UCSD-AML1 (cell line): Measurements from ENCODE around the gene H3-3A.
"Not testable (repeated sequence)": the region's sequence is repeated elsewhere in the genome, so short reads cannot be mapped to it uniquely, and the experiment has no call there.

Source experiments
- DNase-seq: peaks from one replicate; lab custom pipeline; 2025; ENCODE audit not compliant: unreplicated experiment; lab: John Stamatoyannopoulos, UW

The H3-3A gene

DNA sequence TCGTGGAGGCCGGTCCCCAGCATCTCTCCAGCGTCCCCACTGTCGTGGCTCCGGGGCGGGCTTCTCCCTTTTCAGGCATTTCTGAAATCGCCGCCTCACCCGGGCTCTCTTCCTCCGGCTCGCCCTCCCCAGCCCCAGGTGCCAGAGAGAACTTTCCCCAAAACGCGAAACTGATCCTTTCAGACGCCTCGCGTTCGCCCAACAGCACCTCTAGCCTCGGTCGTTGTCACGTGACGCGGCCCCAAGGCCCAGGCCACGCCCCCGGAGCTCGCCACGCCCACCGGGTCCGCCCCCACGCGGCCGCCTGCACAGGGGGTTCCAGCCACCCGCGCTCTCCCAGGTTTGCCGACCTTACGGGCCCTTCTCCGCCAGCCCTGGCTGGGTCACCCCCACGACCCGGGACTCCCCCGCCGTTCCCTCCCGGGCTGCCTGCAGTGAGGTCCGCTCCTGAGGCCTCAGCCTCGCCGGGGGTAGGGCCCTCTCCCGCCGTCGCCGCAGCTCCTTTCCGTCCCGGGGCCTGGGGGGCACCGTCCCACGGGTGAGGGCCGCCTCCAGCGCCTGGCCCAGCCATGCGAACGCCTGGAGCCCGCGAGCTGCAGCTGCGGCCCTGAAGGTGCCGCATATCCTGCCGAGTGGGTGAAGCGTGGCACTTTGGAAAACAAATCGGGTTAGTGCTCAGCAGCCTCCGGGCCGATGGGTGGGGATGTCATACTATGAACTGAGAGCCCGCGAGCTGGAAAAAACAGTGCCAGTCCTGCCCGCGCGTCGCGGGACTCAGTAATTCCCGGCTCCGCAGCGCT, 21.0 kb downstream of the H3-3A start:
- peak; percentile 80 for DNase-seq

DNA sequence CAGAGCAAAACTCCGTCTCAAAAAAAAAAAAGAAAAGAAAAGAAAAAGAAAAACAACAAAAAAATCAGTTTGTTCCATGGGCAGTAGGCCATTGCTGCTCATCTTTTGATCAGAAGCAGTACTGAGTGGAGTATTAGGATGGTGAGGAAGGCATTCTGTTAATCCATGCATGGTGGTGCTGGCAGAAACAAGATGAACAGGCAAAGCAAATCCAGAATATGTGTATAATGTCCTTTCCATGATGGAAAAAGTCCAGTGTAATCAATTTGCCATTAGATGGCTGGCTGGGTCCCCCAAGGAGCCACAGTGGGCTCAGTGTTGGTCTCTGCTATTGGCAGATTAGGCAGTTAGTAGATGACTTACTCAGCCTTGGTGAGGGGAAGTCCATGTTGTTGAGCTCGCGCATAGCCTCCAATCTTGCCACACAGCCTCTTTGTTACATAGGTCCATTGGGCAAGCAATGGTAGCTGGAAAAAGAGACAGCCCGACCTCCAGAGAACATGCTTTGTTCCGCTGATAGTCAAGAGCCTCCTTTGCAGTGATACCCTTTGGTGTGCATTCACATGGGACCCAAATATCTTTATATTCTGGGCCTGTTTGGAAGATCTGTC, 23.3 kb downstream of the H3-3A start:
- DNase-seq, result no peak

DNA sequence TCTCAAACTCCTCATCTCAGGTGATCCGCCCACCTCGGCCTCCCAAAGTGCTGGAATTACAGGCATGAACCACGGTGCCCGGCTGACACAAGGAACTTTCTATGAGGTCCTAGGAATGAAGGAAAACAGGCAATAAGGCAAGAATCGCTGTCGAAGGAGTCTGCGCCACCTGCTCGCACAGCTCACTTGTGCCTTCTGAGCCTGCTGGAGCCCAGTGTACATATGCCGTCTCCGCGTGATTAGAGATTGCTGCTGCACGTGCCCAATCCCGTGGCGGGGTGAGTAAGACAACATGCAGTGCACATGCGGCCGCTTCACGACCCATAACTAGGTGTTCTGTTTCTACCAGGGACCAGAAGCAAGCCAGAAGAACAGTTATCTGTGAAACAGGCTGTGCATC, 24.3 kb downstream of the H3-3A start:
- no peak for DNase-seq

DNA sequence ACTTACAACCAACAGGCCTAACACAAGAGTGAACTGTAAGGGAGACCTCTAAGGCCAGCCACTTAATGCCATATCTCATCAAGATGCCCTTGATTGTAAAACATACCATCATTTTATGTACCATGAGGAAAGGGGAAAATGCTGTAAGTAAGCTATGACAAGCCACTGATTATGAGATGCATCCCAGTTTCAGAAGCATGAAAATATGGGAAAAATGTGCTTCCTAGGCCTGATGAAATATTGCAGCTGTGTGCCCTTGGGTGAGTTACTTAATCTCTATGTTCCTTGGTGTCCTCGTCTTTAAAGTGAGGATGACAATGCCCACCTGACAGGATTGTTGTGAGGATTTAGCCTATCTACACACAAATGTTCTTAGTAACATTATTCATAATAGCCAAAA, 28.9 kb downstream of the H3-3A start:
- no peak for DNase-seq

DNA sequence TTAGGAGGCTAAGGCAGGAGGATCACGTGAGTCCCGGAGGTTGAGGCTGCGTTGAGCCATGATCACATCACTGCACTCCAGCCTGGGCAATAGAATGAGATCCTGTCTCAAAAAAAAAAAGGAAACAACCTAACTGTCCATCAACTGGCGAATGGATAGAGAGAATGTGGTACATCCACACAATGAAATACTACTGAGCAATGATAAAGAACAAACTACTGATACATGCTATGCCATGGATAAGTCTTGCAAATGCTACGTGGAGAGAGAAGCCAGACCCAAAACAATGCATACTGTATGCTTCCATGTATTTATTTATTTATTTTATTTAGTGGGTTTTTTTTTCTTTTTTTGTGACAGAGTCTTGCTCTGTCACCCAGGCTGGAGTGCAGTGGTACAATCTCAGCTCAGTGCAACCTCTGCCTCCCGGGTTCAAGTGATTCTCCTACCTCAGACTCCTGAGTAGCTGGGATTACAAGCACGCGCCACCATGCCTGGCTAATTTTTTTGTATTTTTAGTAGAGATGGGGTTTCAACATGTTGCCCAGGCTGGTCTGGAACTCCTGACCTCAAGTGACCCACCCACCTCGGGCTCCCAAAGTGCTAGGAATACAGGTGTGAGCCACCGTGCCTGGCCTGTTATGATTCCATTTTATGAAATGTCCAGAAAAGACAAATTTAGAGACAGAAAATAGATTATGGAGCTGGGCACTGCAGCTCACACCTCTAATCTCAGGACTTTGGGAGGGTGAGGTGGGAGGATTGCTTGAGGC, 29.7 kb downstream of the H3-3A start:
- not testable (repeated sequence) for DNase-seq

DNA sequence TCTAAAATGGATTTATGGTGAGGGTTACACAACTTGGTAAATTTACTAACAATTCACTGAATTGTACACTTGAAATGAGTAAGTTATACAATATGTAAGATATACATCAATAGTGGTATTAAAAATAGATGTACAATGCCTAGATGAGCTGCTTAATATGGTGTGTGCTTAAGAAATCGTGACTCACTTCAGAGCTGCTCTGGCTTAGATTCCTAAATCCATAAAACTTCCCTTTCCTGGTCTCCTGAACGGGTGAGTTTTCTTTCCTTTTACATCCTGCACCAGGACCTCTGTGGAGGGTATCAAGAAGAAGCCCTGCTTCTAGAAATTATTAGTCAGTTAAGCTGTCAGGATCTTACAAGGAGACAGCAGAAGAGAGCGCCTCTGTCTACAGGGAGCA, 30.4 kb downstream of the H3-3A start:
- no peak for DNase-seq

DNA sequence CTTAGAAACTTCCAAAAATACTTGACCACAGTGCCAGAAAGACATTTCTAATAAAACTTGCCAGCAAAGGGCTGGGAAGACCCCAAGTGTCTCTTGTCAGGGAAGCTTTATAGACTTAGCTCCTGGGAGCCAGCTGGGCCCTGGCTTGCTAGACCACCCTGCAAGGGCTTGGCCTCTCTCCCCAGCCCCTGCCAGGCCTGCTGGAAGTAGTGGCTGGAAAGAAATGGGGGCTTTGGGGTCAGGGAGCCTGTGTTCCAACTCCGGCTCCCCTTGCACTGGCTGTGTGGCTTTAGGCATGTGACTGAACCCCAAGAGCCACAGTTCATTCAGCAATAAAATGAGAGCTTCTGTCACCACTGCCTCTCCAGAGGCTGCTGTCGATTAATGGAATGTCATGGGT, 31.1 kb downstream of the H3-3A start:
- DNase-seq, result no peak

DNA sequence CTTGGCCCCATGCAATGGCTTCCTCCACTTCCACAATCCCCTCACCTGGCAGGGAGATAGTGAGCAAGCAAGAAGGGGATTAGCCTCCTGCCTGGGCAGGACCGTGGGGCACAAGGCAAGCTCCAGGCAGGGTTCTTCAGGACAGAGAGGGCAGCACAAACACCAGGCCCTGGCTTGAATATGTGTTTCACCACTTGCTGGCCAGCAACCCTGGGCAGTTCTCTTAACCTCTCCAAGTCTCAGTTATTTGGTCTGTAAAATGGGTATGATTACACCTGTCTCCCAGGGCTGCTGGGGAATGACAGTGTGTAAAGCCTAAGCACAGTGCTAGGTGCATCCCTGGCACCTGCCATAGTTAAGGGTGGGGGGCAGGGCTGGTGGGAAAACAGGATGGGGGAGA, 31.9 kb downstream of the H3-3A start:
- DNase-seq, result no peak

DNA sequence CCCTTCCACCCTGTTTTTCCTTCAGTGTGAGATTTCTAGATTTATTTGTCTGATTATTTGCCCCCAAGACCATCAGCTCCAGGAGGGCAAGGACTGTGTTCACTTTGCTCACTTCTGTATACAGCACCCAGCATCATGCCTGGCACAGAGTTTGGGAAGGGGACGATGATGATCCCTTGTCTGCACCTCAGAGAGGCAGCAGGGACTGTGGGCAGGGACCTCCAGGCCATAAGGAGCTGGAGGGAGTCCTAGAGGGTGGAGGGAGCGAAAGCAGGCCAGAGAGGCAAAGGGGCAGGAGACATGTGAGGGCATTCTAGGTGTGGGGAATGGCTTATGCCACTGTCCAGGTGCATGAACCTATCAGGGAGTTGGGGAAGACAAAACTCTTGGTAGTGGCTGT, 32.8 kb downstream of the H3-3A start:
- DNase-seq, result no peak

DNA sequence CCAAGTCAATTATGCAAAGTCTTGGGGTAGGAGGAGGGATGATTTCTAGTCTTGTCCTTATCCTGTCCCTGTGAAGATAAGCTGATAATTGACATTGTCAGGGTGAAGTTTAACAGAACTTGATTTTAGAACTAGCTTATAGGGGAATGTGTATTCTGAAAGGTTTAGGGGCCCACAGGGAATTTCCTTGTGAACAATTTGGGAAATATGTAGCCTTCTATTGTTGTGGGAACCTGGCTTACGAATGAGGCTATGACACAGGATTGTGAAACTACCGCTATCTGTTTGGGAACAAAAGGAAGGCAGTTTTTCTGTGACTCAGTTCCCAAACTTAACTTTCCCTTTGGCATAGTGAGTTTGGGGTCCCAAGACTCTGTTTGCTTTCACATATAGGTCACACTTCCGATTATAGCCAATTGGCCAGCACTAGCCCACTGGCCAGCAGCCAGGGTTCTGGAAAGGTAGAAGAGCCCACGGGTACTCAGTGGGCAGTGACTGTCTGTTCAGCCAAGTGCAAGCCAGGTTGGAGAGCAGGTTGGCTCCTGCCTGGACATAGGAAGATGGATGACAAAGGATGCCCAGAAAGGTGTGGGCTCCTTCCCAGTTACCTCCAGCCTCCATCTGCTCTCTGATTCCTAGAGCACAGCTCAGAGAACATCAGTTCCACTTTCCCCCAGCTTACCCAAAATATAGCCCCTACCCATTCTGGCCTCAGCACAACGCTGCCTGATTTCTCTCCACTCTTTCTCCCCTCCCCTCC, 35.5 kb downstream of the H3-3A start:
- DNase-seq, result no peak

DNA sequence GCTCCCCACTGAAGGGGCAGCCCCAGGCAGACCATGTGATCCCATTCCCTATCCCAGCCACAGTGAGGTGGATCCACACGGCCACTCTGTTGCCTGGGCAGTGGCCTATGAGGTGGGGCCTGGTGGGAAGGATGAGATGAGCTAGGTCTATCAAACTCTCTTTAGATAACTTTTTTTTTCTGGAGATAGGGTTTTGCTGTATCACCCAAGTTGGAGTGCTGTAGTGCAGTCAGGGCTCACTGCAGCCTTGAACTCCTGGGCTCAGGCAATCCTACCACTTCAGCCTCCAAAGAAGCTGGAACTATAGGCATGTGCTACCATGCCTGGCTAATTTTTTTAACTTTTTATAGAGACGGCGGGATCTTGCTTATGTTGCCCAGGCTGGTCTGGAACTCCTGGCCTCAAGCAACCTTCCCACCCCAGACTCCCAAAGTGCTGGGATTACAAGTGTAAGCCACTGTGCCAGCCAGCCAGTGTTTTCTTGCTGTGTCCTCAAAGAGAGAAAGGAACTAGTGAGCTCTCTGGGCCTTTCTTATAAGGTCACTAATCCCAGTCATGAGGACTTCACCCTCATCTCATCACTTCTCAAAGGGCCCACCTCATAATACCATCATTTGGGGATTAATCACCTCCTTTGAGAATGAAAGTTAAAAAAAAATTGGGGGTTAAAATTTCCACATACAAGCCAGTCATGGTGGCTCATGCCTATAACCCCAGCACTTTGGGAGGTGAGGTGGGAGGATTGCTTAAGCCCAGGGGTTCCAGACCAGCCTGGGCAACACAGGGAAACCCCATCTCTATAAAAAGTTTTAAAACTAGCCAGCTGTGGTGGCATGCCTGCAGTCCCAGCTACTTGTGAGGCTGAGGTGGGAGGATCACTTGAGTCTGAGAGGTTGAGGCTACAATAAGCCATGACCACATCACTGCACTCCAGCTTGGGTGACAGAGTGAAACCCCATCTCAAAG, 36.6 kb downstream of the H3-3A start:
- no peak for DNase-seq

DNA sequence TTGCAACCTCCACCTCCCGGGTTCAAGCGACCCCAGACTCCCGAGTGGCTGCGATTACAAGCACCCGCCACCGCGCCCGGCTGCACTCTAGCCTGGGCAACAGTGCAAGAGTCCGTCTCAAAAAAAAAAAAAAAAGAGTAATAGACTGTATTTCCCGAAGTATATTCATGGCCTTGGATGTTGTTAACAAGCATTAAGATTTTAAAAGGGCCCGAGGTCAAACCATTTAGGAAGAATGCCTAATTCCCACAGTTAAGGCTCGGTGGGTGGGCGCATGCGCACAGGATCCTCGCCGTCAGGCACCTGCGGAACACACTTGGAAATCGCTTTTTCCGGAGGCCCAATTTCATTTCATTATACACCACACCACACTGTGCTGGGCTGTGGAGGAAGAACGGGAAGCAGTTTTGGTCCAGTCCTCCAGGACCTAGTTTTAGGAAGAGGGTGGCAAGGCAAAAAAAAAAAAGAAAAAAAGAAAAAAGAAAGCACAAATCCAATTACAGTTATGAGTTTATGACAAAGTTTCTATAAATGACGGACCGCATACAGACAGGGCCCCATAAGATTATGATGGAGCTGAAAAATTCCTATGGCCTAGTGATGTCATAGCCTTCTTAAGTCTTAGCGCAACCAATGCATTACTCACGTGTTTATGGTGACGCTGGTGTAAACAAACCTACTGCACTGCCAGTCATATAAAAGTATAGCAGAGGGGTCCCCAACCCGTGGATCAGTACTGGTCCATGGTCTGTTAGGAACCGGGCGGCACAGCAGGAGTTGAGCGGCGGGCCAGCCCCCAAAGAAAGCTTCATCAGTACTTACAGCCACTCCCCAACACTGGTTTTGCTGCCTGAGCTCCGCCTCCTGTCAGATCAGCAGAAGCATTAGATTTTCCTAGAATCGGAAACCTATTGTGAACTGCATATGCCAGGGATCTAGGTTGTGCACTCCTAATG, 38.2 kb downstream of the H3-3A start:
- DNase-seq, result no peak

DNA sequence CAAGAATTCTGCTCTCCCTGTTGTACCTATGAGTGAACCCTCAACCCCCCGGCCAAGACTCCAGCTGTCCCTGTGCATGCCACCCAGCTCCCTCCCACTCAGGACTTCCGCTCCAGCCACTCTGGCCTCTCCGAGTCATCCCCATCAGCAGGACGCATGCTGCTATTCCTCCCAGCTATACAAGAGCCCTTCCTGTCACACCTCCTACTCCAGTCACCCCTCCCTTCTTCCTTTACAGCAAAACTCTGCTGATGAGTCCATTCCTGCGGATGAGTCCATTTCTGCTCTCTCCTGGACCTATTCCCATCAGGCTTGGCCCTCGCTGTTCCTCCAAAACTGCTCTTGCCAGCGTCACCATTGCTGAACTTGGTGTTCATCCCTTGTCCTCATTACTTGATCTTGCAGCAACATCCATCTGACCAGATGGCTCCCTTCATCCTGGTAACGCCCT, 42.2 kb downstream of the H3-3A start:
- DNase-seq, result peak; percentile 31

DNA sequence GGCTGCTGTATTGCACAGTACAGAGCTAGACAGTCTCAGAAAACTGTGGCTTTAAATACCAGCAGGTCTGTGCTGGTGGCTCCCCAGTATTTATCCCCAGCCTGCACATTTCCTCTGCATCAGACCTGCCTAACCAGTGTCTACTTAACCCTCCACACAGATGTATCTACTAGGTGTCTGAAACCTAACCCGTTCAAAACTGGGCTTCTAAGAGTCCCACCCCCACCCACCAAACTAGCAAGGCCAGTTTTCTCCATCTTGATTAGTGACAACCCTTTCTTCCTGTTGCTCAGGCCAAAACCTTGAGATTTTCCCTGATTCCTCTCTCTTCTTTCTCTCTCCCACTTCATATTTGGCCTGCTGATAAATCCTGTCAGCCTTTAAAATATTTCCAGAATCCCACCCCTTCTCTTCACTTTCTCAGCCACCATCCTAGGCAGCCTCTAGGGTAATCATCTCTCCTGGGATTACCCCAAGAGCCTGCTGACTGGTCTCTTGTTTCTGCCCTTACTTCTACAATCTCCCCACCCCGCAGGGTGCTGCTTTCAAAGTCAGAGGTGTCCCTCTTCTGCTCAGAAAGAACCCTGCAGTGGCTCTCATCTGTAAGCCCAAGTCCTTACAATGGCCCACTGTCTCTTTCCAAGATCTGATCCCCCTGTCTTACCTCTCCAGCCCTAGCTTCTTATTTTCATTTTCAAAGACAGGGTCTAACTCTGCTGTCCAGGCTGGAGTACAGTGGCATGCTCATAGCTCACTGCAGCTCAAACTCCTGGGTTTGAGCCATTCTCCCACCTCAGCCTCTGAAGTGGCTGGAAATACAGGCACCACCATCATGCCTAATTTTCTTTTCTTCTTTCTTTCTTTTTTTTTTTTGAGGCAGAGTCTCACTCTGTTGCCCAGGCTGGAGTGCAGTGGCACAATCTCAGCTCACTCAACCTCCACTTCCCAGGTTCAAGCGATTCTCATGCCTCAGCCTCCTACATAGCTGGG, 45.2 kb downstream of the H3-3A start:
- no peak for DNase-seq

DNA sequence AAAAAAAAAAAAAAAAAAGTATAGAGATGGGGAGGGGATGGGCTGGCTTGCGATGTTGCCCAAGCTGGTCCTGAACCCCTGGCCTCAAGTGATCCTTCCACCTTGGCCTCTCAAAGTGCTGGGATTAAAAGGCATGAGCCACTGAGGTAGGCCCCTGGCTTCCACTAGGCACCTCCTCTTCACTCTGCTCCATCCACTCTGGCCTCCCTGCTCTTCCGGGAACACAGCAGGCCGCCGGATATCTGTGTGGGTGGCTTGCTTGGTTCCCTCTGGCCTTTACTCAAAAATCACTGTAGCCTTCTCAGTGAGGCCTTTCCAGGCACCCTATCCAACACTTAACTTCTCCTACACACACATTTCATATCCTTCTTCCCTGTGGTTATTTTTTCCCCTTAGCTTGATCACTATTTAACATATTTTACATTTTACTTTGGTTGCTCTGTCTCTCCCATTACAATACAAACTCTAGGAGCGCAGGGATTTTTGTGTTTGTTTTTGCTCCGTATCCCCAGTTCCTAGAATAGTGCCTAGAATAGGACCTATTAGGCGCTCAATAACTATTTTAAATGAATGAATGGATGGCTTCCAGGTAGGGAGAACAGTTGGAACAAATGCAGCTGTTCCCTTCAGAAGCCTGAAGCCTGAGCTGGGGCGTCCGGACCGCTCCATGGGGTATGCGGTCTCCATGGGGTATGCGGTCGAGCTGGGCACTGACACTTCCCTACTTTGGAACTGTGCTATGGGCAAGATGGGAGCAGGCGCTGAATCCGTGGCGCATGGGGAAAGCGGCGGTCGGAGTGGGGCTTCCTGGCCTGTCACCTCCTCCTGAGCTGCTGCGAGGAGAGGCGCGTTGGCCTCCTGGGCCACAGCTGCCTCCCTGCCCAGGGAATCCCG, 46.7 kb downstream of the H3-3A start:
- DNase-seq, result no peak

DNA sequence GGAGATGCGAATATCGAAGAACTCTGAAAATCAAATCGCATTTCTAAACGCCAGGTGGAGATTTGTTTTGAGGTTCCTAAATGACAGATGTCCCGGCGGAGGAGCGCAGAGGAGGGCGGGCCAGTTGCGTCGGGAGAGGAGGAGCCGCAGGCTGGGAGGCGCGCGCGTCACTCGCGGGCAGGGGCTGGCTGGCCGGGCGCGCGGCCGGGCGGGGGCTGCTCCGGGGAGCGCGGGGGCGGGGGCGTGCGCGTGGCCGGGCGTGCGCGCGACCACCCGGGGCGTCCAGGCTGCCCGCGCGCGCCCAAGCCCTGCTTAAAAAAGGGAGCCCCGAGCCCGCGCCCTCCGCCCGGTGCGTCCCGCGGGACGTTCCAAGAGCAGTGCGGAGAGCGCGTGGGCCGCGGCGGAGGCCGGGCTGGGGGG, 47.3 kb downstream of the H3-3A start:
- DNase-seq, result peak; percentile 85
